ENCODE data around the gene LRR1. TPM values are rescaled to one million over a fixed set of nuclear protein-coding genes. Genes with fewer than 3 reads are reported as not detected.

The LRR1 gene
- total and polyA plus RNA-seq, 2 of the 4 experiments (the other 2 are of a cell fraction): 11.6 to 20.8 TPM

GRCh38 chr14:49615776-49616175, 17.0 kb downstream of the LRR1 start:
- H2AK9ac ChIP-seq (replicated peaks; ENCODE audit: low read depth, low read length, poor library complexity): no peak overlapping the region
- no peak for TF ChIP-seq MAZ (IDR thresholded peaks at IDR 0.05; ENCODE audit: borderline replicate concordance, low read depth, low read length)
- no peak for TF ChIP-seq SMC3 (IDR thresholded peaks at IDR 0.05; ENCODE audit: low read depth, low read length)
- no peak for TF ChIP-seq RFX5 (IDR thresholded peaks at IDR 0.05; ENCODE audit: low read depth, low read length)
- no peak for TF ChIP-seq ELK1 (IDR thresholded peaks at IDR 0.05; ENCODE audit: borderline replicate concordance, low read depth, low read length)
- no peak for TF ChIP-seq RAD21 (IDR thresholded peaks at IDR 0.05; ENCODE audit: low read length)
- TF ChIP-seq CEBPB (IDR thresholded peaks at IDR 0.05; ENCODE audit: low read depth, low read length): no peak
- no peak for TF ChIP-seq NFE2L2 (IDR thresholded peaks at IDR 0.05; ENCODE audit: low read depth, low read length)
- no peak for TF ChIP-seq POLR2A (IDR thresholded peaks at IDR 0.05; ENCODE audit: low read depth, low read length)
- TF ChIP-seq CHD1 (IDR thresholded peaks at IDR 0.05; ENCODE audit: low read depth, low read length): no peak
- no peak for TF ChIP-seq RCOR1 (IDR thresholded peaks at IDR 0.05; ENCODE audit: insufficient replicate concordance, low read length)
- TF ChIP-seq CTCF (conservative IDR thresholded peaks at IDR 0.05; ENCODE audit: low read depth, low read length): no peak
- no peak for TF ChIP-seq MAFK (IDR thresholded peaks at IDR 0.05; ENCODE audit: low read depth, low read length)
- no peak for TF ChIP-seq USF2 (IDR thresholded peaks at IDR 0.05; ENCODE audit: low read depth, low read length)
- no peak for TF ChIP-seq FOS (IDR thresholded peaks at IDR 0.05; ENCODE audit: low read depth, low read length)
- no peak for TF ChIP-seq MXI1 (IDR thresholded peaks at IDR 0.05; ENCODE audit: borderline replicate concordance, low read depth, low read length)
- no peak for TF ChIP-seq BHLHE40 (IDR thresholded peaks at IDR 0.05; ENCODE audit: low read depth, low read length)
- H3K79me1 ChIP-seq (ENCODE audit: low read depth in 1 of 2, low read length in 2 of 2): peaks cover 14 to 41% of the 10 kb centered on the region in 2 experiments; a peak in 3 of 4 replicates
- no peak for ATAC-seq (ENCODE audit: low read depth)
- peaks cover 7% of the 10 kb centered on the region for H3K4me1 ChIP-seq (ENCODE audit: control insufficient read depth, insufficient read depth, low read length)
- no peak overlapping the region for H2AK5ac ChIP-seq (ENCODE audit: low read depth, low read length)
- peaks cover 10% of the 10 kb centered on the region for H3K9me1 ChIP-seq (ENCODE audit: insufficient read depth, low read length)
- no peak overlapping the region for H3K4me3 ChIP-seq (ENCODE audit: insufficient read depth, low read depth, low read length)
- DNase-seq: no peak
- H3K4ac ChIP-seq (ENCODE audit: low read depth, low read length): no peak overlapping the region
- peaks cover 20% of the 10 kb centered on the region for H4K20me1 ChIP-seq (ENCODE audit: insufficient read depth, low read length)
- H3K27ac ChIP-seq (ENCODE audit: insufficient read depth, low read length): no peak overlapping the region
- H4K8ac ChIP-seq (ENCODE audit: low read depth in 2 of 2, low read length in 2 of 2): peak overlapping the region in 1 of 2 experiments; percentile 30; a peak in 1 of 4 replicates
- H3K14ac ChIP-seq (replicated peaks; ENCODE audit: low read depth, low read length): no peak overlapping the region
- H2AFZ ChIP-seq (replicated peaks; ENCODE audit: low read length, poor library complexity): no peak overlapping the region
- dilution Hi-C loops (cut with HindIII; ENCODE audit: low sequenced_read_pairs, unreplicated experiment): no loop called here
- H2BK5ac ChIP-seq (ENCODE audit: low read depth, low read length, poor library complexity, severe bottlenecking): peak overlapping the region; percentile 3
- H3K9me3 ChIP-seq (ENCODE audit: control insufficient read depth, insufficient read depth, low read length): no peaks in the 10 kb centered on the region
- WGBS, 2 experiments (ENCODE audit: extremely low coverage in 2 of 2, insufficient read length in 1 of 2): no CpG with 5 or more reads among the region's 6 CpGs
- no peak overlapping the region for H2BK20ac ChIP-seq (ENCODE audit: low read depth, low read length)
- no peak overlapping the region for H4K91ac ChIP-seq (ENCODE audit: insufficient read depth, low read depth, low read length)
- ChIA-PET POLR2A (ENCODE audit: unreplicated experiment) (no interaction called here), CTCF (no interaction called here)
- BruUV-seq (replicated peaks): no TSS peak
- H3K23ac ChIP-seq (ENCODE audit: low read depth, low read length): no peak overlapping the region
- no peak overlapping the region for H3K18ac ChIP-seq (ENCODE audit: low read depth, low read length)
- no peak overlapping the region for H2BK15ac ChIP-seq (ENCODE audit: low read depth, low read length)
- no peak overlapping the region for H4K5ac ChIP-seq (ENCODE audit: low read depth, low read length)
- peaks cover 9% of the 10 kb centered on the region for H3K36me3 ChIP-seq (ENCODE audit: control insufficient read depth, insufficient read depth, low read length)
- H2BK120ac ChIP-seq (ENCODE audit: low read depth, low read length): no peak overlapping the region
- H3K4me2 ChIP-seq (ENCODE audit: low read depth, low read length): no peak overlapping the region
- in situ Hi-C loops (cut with MboI; ENCODE audit: low sequenced_read_pairs): no loop called here
- no peaks in the 10 kb centered on the region for H3K27me3 ChIP-seq (ENCODE audit: control insufficient read depth, insufficient read depth, low read length)
- no peak overlapping the region for H3K56ac ChIP-seq (ENCODE audit: extremely low read depth, insufficient read depth, low read length)
- intact Hi-C loops (cut with micrococcal nuclease): no loop called here
- H3K9ac ChIP-seq (ENCODE audit: low read depth, low read length): no peak overlapping the region
